ENCODE data around the gene KLHDC4.

- TF ChIP-seq YY1 (IDR thresholded peaks at IDR 0.05) (no peak), RAD21 (IDR thresholded peaks at IDR 0.05) (no peak), FOXA1 (IDR thresholded peaks at IDR 0.05) (no peak), TAF1 (conservative IDR thresholded peaks at IDR 0.05) (no peak)
Observed at GRCh38 chr16:87671221-87671620, 94.6 kb downstream of the KLHDC4 start.

Data from liver (tissue), 2 donors.